DMS 273 treated with DMSO at 0.1 percent for 48 hours (cell line): ENCODE measurements around the gene NR1D2.
"Not testable (repeated sequence)": the region's sequence is repeated elsewhere in the genome, so short reads cannot be mapped to it uniquely, and the experiment has no call there.

ENCODE experiments used
- DNase-seq: peaks from one replicate; lab custom pipeline; 2025; lab: John Stamatoyannopoulos, UW

Gene NR1D2

GRCh38 chr3:24004171-24004938 is 59.3 kb downstream of the NR1D2 start:
- no peak for DNase-seq

GRCh38 chr3:24005669-24006068 is 60.6 kb downstream of the NR1D2 start:
- no peak for DNase-seq

GRCh38 chr3:24010834-24011233 is 65.7 kb downstream of the NR1D2 start:
- DNase-seq: not testable (repeated sequence)

- no peak for DNase-seq
These were observed 67.6 kb downstream of the NR1D2 start for GRCh38 chr3:24012589-24013269.

GRCh38 chr3:24017305-24017704 is 72.2 kb downstream of the NR1D2 start:
- DNase-seq: no peak

- no peak for DNase-seq
These were observed 73.9 kb downstream of the NR1D2 start for GRCh38 chr3:24018784-24019570.

- no peak for DNase-seq
These were observed 74.5 kb downstream of the NR1D2 start for GRCh38 chr3:24019585-24019984.

- peak; percentile 5 for DNase-seq
These were observed 75.1 kb downstream of the NR1D2 start for GRCh38 chr3:24020036-24020691.

GRCh38 chr3:24023197-24023596 is 78.1 kb downstream of the NR1D2 start:
- no peak for DNase-seq

- DNase-seq: no peak
These were observed 80.7 kb downstream of the NR1D2 start for GRCh38 chr3:24025805-24026204.

- DNase-seq: not testable (repeated sequence)
These were observed 81.6 kb downstream of the NR1D2 start for GRCh38 chr3:24026665-24027064.

GRCh38 chr3:24027946-24028345 is 82.9 kb downstream of the NR1D2 start:
- no peak for DNase-seq
